Measurements from ENCODE around the gene SESN1. TPM values are rescaled to one million over a fixed set of nuclear protein-coding genes. Genes with fewer than 3 reads are reported as not detected.

SESN1 gene
- total RNA-seq, 1 experiment from 2014 or later: 30.2 TPM

- TF ChIP-seq FOXK1 (CRISPR knock-in tag; IDR thresholded peaks at IDR 0.05): peak; percentile 45; the same call in 1 of the 2 replicates
- TF ChIP-seq CREM (CRISPR knock-in tag; IDR thresholded peaks at IDR 0.05): no peak; the same call in 1 of the 2 replicates
- TF ChIP-seq ATF6 (CRISPR knock-in tag; IDR thresholded peaks at IDR 0.05): no peak
- no peak for TF ChIP-seq USF1 (CRISPR knock-in tag; IDR thresholded peaks at IDR 0.05)
- TF ChIP-seq NFATC4 (CRISPR knock-in tag; IDR thresholded peaks at IDR 0.05): no peak
- TF ChIP-seq SP1 (CRISPR knock-in tag; conservative IDR thresholded peaks at IDR 0.05): peak; percentile 97
- TF ChIP-seq EMX1 (CRISPR knock-in tag; IDR thresholded peaks at IDR 0.05): no peak
- no peak for TF ChIP-seq HMGA2 (CRISPR knock-in tag; IDR thresholded peaks at IDR 0.05)
- no peak for TF ChIP-seq ZNF532 (CRISPR knock-in tag; IDR thresholded peaks at IDR 0.05; ENCODE audit: borderline replicate concordance)
- TF ChIP-seq CDX4 (CRISPR knock-in tag; IDR thresholded peaks at IDR 0.05; ENCODE audit: borderline replicate concordance): no peak
- no peak for TF ChIP-seq ELF4 (CRISPR knock-in tag; IDR thresholded peaks at IDR 0.05; ENCODE audit: low read depth)
- no peak for TF ChIP-seq ZMAT4 (CRISPR knock-in tag; IDR thresholded peaks at IDR 0.05)
- TF ChIP-seq ZNF317 (CRISPR knock-in tag; IDR thresholded peaks at IDR 0.05; ENCODE audit: borderline replicate concordance, low read depth): no peak
- TF ChIP-seq ZSCAN18 (CRISPR knock-in tag; IDR thresholded peaks at IDR 0.05): no peak
- no peak for TF ChIP-seq ATF3 (CRISPR knock-in tag; conservative IDR thresholded peaks at IDR 0.05)
- TF ChIP-seq ETV6 (CRISPR knock-in tag; IDR thresholded peaks at IDR 0.05): peak; percentile 89; the same call in 1 of the 2 replicates
- peak; percentile 93 for TF ChIP-seq ZNF232 (CRISPR knock-in tag; IDR thresholded peaks at IDR 0.05)
- TF ChIP-seq PRDM15 (CRISPR knock-in tag; IDR thresholded peaks at IDR 0.05): no peak; the same call in 1 of the 2 replicates
- no peak for TF ChIP-seq ZNF138 (CRISPR knock-in tag; conservative IDR thresholded peaks at IDR 0.05)
- TF ChIP-seq ZNF219 (CRISPR knock-in tag; IDR thresholded peaks at IDR 0.05; ENCODE audit: borderline replicate concordance): no peak
- TF ChIP-seq PRRX2 (CRISPR knock-in tag; IDR thresholded peaks at IDR 0.05): no peak
- 0 out of 2 replicates have a peak, but pooled peaks have one; percentile 59 for TF ChIP-seq ZBTB43 (CRISPR knock-in tag; IDR thresholded peaks at IDR 0.05)
- no peak for TF ChIP-seq GTF2I (CRISPR knock-in tag; conservative IDR thresholded peaks at IDR 0.05)
- TF ChIP-seq ZBTB21 (CRISPR knock-in tag; IDR thresholded peaks at IDR 0.05; ENCODE audit: borderline replicate concordance): peak; percentile 46; the same call in 1 of the 2 replicates
Measured at GRCh38 chr6:109009236-109009961, 85.2 kb downstream of the SESN1 start (continued).
